NCI-H446 (cell line): ENCODE data around the gene HSPBP1.
A peak's percentile ranks its signal among the peaks of the same experiment; 100 is the strongest.

ENCODE experiments used
- DNase-seq, 2 experiments: peaks; one replicate each; lab custom pipeline; 2025; lab: John Stamatoyannopoulos, UW

The HSPBP1 gene, protein sequence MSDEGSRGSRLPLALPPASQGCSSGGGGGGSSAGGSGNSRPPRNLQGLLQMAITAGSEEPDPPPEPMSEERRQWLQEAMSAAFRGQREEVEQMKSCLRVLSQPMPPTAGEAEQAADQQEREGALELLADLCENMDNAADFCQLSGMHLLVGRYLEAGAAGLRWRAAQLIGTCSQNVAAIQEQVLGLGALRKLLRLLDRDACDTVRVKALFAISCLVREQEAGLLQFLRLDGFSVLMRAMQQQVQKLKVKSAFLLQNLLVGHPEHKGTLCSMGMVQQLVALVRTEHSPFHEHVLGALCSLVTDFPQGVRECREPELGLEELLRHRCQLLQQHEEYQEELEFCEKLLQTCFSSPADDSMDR

DNA sequence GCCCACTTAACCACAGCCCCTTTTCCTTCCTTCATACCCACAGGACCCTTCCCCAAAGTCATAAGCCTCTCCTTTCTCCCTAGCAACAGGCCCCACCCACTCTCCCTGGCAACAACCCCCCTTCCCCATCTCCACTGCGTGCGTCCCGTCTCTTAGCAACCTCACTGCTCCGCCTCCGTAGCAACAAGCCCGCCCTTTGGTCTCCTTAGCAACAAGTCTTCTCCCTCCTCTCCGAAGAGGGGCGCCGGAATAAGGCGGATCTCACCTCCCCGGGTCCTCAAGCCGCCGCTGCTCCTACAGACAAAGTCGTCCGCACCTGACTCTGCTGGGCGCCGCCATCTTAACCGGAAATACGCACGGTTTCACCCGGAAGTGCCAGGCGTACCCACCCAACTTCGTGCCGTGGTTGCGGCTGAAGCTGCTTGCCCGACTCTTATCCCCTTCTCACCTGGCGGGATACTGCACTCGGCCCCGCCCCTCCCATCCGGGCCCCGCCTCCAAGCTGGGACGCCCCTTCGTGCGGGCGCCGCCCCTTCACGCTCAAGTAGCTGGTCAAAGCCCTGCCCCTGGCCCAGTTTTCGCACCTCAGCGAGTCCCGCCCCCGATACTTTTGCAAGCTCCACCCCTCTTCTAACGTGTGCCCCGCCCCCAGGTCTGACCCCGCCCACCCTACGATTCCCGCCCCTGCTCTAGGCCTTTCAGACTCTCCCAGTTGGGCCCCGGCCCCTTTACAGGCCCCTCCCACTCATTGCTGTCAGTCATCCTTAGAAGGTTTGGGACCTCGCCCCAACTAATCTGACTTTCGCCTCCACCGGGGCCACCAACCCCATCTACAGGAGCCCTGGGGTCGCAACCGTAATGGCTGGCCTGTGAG lies at the start of gene HSPBP1:
Gene HSPBP1, minus strand, starts transcription at position 341 of the 874 bp plus-strand sequence. CDS start 502 bp downstream, outside the sequence.
- peak; percentile 95 to 97 for DNase-seq

DNA sequence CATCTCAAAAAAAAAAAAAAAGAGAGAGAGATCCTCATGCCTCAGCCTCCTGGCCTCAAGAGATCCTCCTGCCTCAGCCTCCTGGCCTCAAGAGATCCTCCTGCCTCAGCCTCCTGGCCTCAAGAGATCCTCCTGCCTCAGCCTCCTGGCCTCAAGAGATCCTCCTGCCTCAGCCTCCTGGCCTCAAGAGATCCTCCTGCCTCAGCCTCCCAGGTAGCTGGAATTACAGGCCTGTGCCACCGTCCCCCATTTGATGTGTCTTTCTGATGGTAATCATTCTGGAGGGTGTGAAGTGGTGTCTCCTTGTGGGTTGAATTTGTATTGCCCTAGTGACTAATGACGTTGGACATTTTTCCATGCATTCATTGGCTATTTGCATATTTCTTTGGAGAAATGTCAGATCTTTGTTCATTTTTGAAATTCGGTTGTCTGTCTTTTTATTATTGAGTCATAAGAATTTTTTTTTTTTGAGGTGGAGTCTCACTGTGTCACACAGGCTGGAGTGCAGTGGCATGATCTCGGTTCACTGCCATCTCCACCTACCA lies 48.9 kb upstream of the HSPBP1 start:
- peak; percentile 13 to 47 for DNase-seq

DNA sequence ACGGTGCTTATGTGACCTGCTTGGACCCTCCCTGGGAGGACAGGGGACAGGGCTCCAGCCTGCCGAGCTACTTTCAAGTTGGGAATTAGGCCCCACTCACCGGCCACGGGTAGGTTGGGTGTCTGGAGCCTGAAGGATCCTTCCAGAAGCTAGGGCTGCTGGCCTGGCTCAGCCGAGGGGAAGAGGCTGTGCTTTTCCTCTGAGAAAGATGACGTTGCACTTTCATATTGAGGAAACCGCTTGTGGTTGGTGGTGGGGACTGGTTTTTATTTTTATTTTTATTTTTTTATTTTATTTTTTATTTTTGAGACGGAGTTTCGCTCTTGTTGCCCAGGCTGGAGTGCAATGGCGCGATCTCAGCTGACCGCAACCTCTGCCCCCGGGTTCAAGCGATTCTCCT lies 45.3 kb upstream of the HSPBP1 start, which contains the start of gene TMEM150B:
Gene TMEM150B, minus strand, starts transcription at position 170 of the 400 bp plus-strand sequence. CDS start 4,305 bp downstream, outside the sequence.
- no peak for DNase-seq

DNA sequence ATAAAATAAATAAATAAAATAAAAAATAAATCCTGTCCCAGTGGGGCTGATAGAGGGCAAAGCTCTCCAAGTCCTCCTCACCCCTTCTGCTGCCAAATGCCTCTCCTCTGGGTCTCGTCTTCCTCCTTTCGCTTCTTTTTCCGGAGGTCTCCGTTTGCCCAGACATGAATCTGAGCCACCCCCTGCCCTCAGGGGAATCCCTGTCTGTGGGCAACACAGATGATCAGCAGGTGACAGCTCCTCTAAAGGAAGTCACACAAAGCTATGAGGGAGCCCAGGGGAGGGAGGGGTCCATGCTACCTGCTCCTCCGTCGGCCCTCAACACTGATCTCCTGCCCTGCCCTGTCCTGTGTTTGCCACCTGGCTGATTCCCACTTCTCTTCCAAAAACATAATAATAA lies 44.8 kb upstream of the HSPBP1 start:
- DNase-seq = no peak

DNA sequence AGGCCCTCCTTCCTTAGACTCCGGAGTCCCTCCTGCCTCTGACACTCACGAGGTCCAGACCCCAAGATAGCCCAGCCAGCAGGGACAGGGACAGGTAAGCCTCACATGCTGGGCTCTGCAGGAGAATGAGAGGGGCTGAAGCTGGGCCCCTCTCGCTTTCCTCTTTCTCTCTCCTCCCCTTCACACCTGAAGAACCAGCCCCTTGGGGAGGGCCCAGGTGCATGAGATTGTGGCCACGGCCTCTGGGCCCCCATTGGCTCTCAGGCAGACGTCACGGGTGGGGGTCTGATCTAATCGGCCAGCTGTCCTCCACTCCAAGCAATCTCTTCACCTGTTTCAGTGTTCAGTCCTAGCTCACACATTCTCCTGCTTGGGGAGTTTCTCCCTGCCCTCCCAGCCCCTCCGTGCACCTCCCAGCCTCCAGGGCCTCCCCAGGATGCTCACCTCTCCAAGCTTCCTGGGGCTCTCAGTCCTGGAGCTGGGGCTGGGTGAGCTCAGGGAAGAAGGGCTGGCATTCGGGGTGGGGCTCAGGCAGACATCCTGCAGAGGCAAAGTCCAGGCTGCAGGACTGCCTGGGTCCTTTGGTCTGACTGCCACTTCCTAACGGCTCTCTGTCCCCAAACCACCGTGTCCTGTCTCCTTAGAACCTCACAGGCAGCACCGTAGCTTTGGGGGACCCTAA lies 42.4 kb upstream of the HSPBP1 start:
- no peak for DNase-seq

DNA sequence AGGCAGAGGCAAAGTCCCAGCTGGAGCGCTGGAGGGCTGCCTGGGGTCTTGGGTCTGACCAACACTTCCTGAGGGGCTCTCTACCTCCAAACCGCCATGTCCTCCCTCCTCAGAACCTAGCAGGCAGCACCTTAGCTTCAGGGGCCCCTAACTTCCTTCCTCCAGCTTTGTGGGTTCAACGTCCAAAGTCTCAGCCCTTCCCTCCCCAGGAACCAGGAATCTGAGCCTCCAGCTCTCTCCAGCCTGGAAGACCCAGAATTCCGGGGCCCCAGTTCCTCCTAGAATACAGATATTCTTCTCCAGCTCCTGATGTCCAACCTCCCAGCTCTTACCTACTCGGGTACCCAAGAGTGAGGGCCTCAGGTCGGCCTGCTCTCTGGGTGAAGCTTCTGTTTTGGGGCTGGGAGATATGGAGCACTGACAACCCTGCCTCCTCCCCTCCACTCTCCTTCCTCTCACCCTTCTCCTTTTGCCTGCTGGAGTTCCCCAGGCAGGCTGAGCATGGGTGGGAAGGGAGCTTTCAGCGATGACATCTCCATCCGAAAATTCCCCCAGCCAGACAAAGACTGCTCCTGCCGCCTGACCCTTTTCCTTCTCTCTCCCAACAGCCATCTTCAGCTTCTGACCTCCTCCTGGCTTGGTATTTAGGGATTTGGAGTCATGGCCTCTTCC lies 41.7 kb upstream of the HSPBP1 start:
- DNase-seq = no peak

DNA sequence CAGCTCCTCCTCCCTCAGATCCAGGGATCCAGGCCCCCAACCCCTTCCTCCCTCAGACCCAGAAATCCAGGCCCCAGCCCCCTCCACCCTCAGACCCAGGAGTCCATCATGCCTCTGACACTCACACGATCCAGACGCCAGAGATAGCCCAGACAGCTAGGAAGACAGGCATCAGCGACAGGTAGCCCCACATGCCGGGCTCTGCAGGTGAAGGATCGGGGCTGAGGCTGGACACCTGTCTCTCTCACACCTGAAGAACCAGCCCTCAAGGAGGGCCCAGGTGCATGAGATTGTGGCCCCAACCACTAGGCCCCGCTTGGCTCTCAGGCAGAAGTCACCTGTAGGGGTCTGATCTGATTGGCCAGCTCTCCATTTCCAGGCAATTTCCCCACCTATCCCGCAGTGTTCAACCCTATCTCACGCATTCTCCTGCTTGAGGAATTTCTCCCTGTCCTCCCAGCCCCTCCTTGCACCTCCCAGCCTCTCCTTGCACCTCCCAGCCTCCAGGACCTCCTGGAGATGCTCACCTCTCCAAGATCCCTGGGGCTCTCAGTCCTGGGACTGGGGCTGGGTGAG lies 41.0 kb upstream of the HSPBP1 start:
- DNase-seq = no peak

DNA sequence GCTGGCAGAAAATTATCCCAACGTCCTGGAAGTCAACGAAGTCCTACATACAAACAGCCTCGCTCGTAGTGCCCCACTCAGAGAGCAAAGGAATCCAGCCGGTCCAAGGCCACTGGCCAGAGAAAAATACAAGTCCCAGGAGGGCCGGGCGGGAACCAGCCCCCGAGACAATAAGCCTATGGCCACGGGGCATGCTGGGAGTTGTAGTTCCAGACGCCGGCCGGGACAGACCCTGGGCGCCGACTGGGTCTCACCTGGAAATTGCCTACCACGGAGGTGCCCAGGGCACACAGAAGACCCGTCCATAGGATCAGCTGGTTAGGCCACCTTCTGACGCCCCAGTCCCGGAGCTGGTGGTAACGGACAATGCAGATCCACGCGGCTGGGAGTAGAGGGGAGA lies 39.9 kb upstream of the HSPBP1 start:
- peak in 1 of 2 experiments; percentile 44 for DNase-seq

DNA sequence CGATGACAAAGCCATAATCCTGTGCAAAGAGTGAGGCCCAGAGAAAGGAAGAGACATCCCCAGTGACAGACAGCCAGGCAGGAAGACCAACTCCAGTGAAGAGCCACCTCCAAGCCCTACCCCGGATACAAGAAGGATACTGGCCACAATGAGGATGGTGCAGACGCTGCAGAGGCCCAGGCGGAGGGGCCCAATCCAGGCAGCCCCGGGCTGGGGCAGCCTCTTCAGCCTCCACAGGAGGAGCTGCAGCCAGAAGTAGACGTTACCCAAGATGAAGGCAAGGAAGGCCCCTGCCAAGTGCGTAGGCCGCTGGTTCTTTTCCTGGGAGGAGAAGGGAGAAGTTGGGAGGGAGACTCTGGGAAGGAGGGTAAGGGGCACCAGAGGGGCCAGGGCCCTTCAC lies 36.7 kb upstream of the HSPBP1 start:
- no peak for DNase-seq

DNA sequence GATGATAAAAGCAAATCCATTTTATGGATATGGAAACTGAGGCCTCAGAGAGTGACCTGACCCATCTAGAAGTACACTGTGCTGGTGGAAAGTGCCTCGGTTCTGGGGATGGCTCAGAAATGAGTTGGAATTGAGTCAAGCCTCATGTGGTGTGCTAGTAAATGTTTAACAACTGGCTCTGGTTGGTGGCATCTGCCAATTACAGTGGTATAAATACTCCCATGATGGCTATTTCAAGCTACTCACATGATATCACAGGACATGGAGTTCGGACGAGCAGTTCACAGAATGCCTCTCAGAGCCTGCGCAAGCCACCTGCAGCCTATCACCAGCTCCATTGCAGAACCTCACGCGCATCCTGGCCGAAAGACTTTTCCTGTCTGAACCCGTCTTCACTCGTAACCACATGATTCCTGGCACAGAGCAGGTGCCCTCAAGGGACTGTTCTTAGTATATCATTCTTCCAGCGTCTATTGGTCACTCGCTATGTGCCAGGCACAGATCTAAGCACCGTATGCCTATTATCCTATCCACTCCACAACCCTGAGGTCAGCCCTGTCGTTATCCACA lies 36.1 kb upstream of the HSPBP1 start:
- DNase-seq = no peak

DNA sequence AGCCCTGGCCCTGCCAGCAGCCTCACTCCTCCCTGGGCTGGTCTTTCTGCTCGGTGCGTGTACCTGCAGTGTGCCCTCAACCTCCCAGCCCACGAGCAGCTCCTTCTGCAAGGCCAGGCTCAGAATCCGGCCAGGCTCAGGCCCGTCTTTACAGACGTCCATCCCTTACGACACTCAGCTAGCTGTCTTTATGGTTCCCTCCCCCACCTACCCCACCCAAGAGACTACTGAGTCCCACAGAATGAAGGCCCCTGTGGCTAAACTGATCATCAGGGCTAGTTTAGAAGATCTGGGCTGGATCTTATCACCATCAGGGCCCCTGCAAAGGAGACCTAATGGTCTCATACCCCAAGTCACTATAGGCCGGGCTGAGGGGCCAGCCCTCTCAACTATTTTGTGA lies 34.5 kb upstream of the HSPBP1 start:
- DNase-seq = no peak

DNA sequence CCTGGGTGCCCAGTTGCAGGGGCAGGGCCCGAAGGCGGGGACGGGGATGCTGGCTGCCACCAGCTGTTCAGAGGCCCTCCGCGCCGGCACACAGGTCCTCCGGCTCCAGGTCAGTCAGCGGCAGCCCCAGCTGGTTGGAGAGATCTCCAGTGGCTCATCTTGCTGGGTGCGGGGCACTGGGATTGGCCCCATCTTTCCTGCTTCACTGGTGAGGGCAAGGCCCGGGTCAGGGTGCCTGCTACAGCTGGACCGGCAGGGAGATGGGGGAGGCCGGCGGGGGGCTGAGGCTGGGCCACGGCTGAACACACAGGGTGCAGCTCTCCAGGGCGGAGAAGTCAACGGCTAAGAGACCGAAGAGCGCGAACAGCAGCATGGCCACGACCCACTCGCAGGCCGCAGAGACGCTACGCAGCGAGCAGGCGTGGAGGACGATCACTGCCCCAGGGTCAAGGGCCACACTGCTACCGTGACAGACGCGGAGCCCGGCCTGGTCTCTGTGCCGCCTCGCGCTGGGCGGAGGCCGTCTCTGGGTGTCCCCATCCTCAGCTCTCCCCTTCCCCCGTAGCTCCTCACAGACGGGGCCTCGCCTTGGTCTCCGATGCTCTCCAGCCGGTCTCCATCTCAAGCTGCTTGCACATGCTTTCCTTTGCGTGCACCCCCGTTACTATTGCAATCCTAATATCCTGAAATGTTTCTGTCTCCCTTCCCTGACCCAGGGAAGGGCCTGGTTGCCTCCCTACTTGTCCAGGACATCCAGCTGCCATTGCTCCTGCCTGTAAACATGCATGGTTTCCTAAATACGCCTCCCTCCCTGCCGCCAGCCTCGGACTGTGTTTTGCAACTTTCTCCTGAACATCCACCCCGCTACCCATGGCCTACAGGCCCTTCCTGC lies 33.0 kb upstream of the HSPBP1 start:
- DNase-seq = no peak

DNA sequence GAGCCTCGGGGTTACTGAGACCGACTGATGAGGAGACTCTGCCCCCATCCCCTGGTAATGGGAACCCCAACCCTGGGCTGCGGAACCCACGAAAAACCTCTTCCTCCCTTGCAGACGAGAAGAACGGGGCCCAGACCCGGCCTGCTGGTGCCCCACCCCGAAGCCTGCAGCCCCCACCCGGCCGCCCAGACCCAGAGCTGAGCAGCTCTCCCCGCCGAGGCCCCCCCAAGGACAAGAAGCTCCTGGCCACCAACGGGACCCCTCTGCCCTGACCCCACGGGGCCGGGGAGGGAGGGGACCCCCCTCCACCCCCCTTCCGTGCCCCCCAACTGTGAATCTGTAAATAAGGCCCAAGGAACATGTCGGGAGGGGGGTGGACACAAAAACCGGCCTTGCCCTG lies 31.9 kb upstream of the HSPBP1 start:
- DNase-seq = no peak

DNA sequence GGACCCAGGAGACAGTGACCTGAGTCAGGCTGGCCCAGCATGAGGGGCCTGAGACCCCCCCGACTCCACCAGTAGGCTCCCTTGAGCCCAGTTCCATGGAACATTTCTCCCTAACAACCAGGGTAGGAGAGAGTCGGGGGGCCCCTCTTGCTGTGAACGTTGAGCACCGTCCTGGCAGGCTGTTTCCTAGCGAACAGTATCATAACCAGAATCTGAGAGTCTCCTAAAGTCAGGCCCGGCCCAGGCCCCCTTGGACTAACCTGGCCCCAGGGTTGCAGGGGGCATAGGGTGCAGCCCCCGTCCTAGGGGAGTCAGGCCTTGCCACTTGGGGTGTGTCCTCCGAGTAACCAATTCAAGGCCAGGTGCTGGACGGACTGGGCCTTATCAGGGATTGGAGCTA lies 31.5 kb upstream of the HSPBP1 start:
- DNase-seq = no peak

DNA sequence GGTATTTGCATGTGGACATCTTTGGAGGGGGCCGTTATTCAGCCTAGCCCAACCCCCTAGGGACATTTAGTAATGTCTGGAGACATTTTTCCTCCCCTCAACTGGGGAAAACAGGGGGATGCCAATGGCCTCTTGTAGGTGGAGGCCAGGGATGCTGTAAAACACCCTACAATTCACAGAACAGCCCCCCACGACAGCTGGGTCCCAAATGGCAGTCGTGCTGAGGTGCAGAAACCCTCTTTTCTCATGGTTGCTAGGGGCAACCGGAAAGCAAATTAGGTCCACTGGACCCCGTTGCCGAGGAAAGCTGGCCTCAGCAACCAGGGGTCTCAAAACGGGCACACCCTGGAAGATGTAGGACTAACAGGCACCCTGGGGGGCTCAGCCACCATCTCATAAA lies 30.6 kb upstream of the HSPBP1 start:
- DNase-seq = no peak

DNA sequence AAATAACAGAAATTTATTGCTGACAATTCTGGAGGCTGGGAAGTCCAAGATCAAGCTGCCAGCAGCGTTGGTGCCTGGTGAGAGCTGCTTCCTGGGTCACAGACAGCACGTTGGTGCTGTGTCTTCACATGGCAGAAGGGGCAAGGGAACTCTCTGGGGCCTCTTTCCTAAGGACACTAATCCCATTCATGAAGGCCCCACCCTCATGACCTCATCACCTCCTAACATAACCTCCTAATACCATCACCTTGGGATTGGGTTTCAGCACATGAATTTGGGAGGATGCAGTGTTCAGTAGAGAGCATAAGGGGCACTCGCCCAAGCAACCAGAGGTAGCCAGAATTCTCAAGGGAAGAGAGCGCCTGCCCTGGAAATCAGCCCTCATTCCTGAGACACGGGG lies 29.5 kb upstream of the HSPBP1 start:
- no peak for DNase-seq

DNA sequence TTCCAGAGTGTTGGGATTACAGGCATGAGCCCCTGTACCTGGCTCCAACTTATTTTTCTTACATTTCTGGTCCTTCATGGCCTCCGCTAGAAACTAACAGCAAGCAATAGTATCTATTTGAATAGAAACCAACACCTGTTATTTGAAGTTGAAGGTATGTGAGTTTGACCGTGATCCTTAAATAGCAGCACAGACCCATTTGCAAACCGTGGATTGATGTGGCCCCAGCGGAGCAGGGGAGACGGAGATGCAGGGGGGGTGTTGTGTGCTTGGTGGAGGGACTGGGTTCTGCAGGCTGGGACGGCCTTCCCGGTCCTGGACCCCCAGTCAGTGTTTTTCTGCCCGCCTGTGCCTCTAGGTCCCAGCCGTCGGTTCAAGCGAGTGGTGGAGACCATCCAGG lies 28.4 kb upstream of the HSPBP1 start:
- no peak for DNase-seq

DNA sequence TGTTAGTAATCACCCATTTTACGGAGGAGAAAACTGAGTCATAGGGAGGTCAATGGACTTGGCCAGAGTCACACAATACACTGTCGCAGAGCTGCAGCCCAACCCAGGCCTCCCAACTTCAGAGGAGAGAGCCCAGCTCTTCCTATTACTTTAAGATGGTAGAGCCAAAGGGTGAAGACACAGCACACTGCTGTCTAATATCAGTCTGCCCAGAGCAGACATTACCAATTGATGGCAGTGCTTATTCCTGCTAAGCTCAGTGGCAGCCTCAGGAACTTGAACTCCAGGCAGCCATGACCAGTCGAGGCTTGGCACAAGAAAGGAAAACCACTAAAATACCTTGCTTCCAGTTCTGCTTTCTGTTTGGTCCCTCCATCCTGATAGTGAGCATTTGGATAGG lies 26.8 kb upstream of the HSPBP1 start:
- no peak for DNase-seq

DNA sequence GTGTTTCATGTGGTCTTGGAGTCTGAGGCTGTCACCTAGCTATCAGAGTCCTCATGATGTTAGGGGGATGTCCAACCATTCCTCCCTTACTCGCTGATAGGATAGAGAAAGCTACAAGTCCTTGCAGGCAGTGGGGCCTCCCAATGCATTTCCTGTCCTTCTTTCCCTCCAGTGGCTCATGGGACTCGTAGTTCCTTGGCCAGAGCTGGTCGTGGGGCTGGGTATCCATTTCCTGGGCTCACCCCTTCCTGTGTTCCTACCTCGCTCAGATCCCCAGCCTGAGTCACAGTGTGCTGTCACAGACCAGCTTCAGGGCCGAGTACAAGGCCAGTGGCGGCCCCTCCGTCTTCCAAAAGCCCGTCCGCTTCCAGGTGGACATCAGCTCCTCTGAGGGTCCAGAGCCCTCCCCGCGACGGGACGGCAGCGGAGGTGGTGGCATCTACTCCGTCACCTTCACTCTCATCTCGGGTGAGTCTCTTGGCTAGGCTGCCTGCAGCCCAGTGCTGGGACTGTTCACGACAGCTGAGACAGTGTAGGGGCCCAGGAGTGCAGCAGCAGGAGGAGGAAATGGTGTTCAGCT lies 26.2 kb upstream of the HSPBP1 start:
- no peak for DNase-seq
